OCI-LY1 (cell line): ENCODE results near the gene IL21R.

ENCODE experiments used
- H2AFZ ChIP-seq: fragments of 200-600 bp; sonication (generic), shearing (Covaris generic); 2 replicates; pipeline ENCODE4 v1.6.0; 2014; ENCODE audit warnings: antibody characterized with exemption, mild to moderate bottlenecking, low read length
- H3F3A ChIP-seq: fragments of 200-600 bp; sonication (generic), shearing (Covaris generic); 2 replicates; pipeline ENCODE4 v1.6.0; 2014; ENCODE audit warnings: mild to moderate bottlenecking, antibody characterized with exemption, low read length, moderate library complexity; ENCODE audit not compliant: insufficient read depth
- H3K27ac ChIP-seq: fragments of 200-600 bp; sonication (generic); 2 replicates; pipeline ENCODE4 v1.5.1; 2014; ENCODE audit warnings: low read length, mixed run types, mild to moderate bottlenecking, low read depth; ENCODE audit not compliant: poor library complexity, severe bottlenecking
- H3K27me3 ChIP-seq: fragments of 200-600 bp; sonication (generic); 2 replicates; pipeline ENCODE4 v1.6.0; 2014; ENCODE audit warnings: antibody characterized with exemption, mild to moderate bottlenecking, low read length, moderate library complexity; ENCODE audit not compliant: insufficient read depth
- H3K36me3 ChIP-seq: fragments of 200-600 bp; sonication (generic); 2 replicates; pipeline ENCODE4 v1.6.1; 2014; ENCODE audit warnings: mild to moderate bottlenecking, antibody characterized with exemption, low read length, moderate library complexity, mixed read lengths; ENCODE audit not compliant: insufficient read depth
- H3K4me1 ChIP-seq: fragments of 200-600 bp; sonication (generic); 2 replicates; pipeline ENCODE4 v1.5.1; 2014; ENCODE audit warnings: mild to moderate bottlenecking, low read length, moderate library complexity; ENCODE audit not compliant: insufficient read depth, severe bottlenecking
- H3K4me2 ChIP-seq: fragments of 200-600 bp; sonication (generic), shearing (Covaris generic); 2 replicates; pipeline ENCODE4 v1.6.1; 2014; ENCODE audit warnings: low read length
- H3K4me3 ChIP-seq: fragments of 200-600 bp; sonication (generic); 2 replicates; pipeline ENCODE4 v1.5.1; 2014; ENCODE audit warnings: low read length, low read depth, mild to moderate bottlenecking, mixed read lengths; ENCODE audit not compliant: poor library complexity, severe bottlenecking
- H3K79me2 ChIP-seq: fragments of 200-600 bp; shearing (Covaris generic); 2 replicates; pipeline ENCODE4 v1.6.1; 2016; ENCODE audit warnings: mixed run types, low read length, mixed read lengths; ENCODE audit not compliant: insufficient read depth
- H3K9ac ChIP-seq: fragments of 200-600 bp; sonication (generic), shearing (Covaris generic); 2 replicates; pipeline ENCODE4 v1.6.1; 2014; ENCODE audit warnings: mild to moderate bottlenecking, low read length, mixed read lengths
- H3K9me2 ChIP-seq: fragments of 200-600 bp; sonication (generic), shearing (Covaris generic); 2 replicates; pipeline ENCODE4 v1.6.1; 2014; ENCODE audit warnings: low read depth, mild to moderate bottlenecking, low read length, mixed read lengths
- H3K9me3 ChIP-seq: fragments of 200-600 bp; shearing (Covaris generic); 2 replicates; pipeline ENCODE4 v1.6.1; 2014; ENCODE audit warnings: low read length, mixed read lengths
- H4K20me1 ChIP-seq: fragments of 200-600 bp; sonication (generic), shearing (Covaris generic); 2 replicates; pipeline ENCODE4 v1.6.0; 2016; ENCODE audit warnings: mild to moderate bottlenecking, low read length; ENCODE audit not compliant: insufficient read depth
- EZH2 ChIP-seq: fragments of 200-600 bp; sonication (generic), shearing (Covaris generic); IDR thresholded peaks from 2 replicates; pipeline ENCODE4 v1.8.0; 2017; ENCODE audit warnings: borderline replicate concordance, mixed run types, mild to moderate bottlenecking, antibody characterized with exemption, low read length, moderate library complexity, mixed read lengths
- TF ChIP-seq, protein P1 (sequence below): fragments of 200-600 bp; sonication (generic), shearing (Covaris generic); IDR thresholded peaks from 2 replicates; pipeline ENCODE4 v1.5.1; 2017; ENCODE audit warnings: mild to moderate bottlenecking, antibody characterized with exemption, low read length, moderate library complexity, mixed read lengths

IL21R gene

DNA sequence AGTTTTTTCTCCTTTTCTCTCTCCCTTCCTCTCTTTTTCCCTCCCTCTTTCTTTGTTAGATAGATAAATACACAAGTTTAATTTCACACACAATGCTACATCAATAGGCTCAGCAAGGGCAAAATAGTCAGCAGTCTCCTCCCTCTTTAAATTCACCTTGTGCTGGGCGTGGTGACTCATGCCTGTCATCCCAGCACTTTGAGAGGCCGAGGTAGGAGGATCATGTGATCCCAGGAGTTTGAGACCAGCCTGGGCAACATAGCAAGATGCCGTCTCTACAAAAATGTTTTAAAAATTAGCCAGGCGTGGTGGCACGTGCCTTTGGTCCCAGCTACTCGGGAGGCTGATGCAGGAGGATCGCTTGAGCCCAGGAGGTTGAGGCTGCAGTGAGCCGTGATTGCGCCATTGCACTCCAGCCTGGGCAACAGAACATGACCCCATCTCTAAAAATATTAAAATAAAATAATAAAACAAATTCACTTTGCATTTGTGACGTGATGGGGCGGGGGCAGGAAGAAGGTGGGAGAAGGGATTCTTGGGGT lies 27.4 kb downstream of the IL21R start:
- H3K36me3 ChIP-seq: no peaks in the 10 kb centered on the region
- no peak overlapping the region for H3K4me3 ChIP-seq
- H3K9me3 ChIP-seq: no peaks in the 10 kb centered on the region
- H4K20me1 ChIP-seq: no peaks in the 10 kb centered on the region
- no peak overlapping the region for H3K27ac ChIP-seq
- no peak overlapping the region for H3K4me2 ChIP-seq
- TF ChIP-seq, protein P1, sequence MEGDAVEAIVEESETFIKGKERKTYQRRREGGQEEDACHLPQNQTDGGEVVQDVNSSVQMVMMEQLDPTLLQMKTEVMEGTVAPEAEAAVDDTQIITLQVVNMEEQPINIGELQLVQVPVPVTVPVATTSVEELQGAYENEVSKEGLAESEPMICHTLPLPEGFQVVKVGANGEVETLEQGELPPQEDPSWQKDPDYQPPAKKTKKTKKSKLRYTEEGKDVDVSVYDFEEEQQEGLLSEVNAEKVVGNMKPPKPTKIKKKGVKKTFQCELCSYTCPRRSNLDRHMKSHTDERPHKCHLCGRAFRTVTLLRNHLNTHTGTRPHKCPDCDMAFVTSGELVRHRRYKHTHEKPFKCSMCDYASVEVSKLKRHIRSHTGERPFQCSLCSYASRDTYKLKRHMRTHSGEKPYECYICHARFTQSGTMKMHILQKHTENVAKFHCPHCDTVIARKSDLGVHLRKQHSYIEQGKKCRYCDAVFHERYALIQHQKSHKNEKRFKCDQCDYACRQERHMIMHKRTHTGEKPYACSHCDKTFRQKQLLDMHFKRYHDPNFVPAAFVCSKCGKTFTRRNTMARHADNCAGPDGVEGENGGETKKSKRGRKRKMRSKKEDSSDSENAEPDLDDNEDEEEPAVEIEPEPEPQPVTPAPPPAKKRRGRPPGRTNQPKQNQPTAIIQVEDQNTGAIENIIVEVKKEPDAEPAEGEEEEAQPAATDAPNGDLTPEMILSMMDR: no peak
- TF ChIP-seq EZH2: no peak
- H3K79me2 ChIP-seq: no peaks in the 10 kb centered on the region
- no peak overlapping the region for H2AFZ ChIP-seq
- no peaks in the 10 kb centered on the region for H3K9me2 ChIP-seq
- no peaks in the 10 kb centered on the region for H3K27me3 ChIP-seq
- peaks cover 11% of the 10 kb centered on the region for H3K4me1 ChIP-seq
- H3F3A ChIP-seq: no peaks in the 10 kb centered on the region
- no peak overlapping the region for H3K9ac ChIP-seq

DNA sequence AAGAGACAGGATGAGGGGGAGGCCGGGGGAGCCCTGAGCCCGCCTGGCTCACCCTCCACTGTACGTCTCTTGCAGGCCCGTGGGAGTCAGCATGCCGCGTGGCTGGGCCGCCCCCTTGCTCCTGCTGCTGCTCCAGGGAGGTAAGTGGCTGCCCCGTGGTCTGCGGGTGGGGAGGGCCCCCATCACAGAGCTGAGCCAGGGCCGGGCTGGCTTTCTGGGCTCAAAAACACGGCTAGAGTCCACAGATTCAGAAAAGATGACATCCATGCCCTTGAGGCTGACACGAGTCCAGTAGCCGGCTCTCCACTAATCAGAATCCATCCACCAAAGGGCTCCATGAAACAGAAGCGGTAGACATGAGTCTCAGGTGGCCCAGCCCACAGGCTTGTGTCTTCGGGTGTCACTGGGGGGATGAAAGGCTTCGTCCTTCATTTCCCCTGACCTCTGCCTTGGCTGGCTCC lies 28.0 kb downstream of the IL21R start:
- no peaks in the 10 kb centered on the region for H3F3A ChIP-seq
- H3K27me3 ChIP-seq: no peaks in the 10 kb centered on the region
- H3K4me3 ChIP-seq: no peak overlapping the region
- H3K79me2 ChIP-seq: no peaks in the 10 kb centered on the region
- H3K4me1 ChIP-seq: peaks cover 11% of the 10 kb centered on the region
- no peak overlapping the region for H3K4me2 ChIP-seq
- no peaks in the 10 kb centered on the region for H3K9me3 ChIP-seq
- no peaks in the 10 kb centered on the region for H3K9me2 ChIP-seq
- TF ChIP-seq, protein P1: no peak
- TF ChIP-seq EZH2: no peak
- no peaks in the 10 kb centered on the region for H4K20me1 ChIP-seq
- no peaks in the 10 kb centered on the region for H3K36me3 ChIP-seq
- no peak overlapping the region for H3K9ac ChIP-seq
- H2AFZ ChIP-seq: no peak overlapping the region
- no peak overlapping the region for H3K27ac ChIP-seq

- Histone ChIP-seq H3K27ac (no peak overlapping the region), H3K9me3 (no peaks in the 10 kb centered on the region), H3K9me2 (no peaks in the 10 kb centered on the region), H4K20me1 (no peaks in the 10 kb centered on the region), H3K4me2 (no peak overlapping the region), H3K27me3 (no peaks in the 10 kb centered on the region), H3F3A (no peaks in the 10 kb centered on the region), H3K9ac (no peak overlapping the region), H3K79me2 (no peaks in the 10 kb centered on the region), H3K4me1 (peaks cover 11% of the 10 kb centered on the region), H3K4me3 (no peak overlapping the region), H2AFZ (no peak overlapping the region), H3K36me3 (no peaks in the 10 kb centered on the region)
- no peak for TF ChIP-seq EZH2
- TF ChIP-seq, protein P1: no peak
These were observed 28.5 kb downstream of the IL21R start for GRCh38 chr16:27430512-27430911.
